PC-3 (cell line): ENCODE data around the gene SGCD. TPM values are rescaled to one million over a fixed set of nuclear protein-coding genes. Genes with fewer than 3 reads are reported as not detected.

Source experiments
- ATAC-seq: fragments of 200-7000 bp; cut with Tn5 transposase; 2 replicates; pipeline ENCODE4 v1.9.1; 2020; ENCODE audit warnings: mild to moderate bottlenecking, moderate library complexity
- BruUV-seq: library from RNA; stranded (reverse); fragments of 400-500 nt; replicated peaks from 2 replicates; lab custom pipeline; 2021; lab: Mats Ljungman, UMichigan
- CTCF ChIA-PET: fragments of 300-600 bp; sonication (Branson Sonifier 250); formaldehyde crosslinking; loops from one replicate; lab custom pipeline; 2022; ENCODE audit warnings: antibody characterized with exemption; lab: Charles Lee
- POLR2A ChIA-PET: fragments of 300-600 bp; sonication (Branson Sonifier 250); formaldehyde crosslinking; loops from one replicate; lab custom pipeline; 2022; ENCODE audit warnings: antibody characterized with exemption; ENCODE audit not compliant: unreplicated experiment; lab: Charles Lee
- DNase-seq: peaks from one replicate; pipeline ENCODE4 v3.0.0-alpha.2; 2015
- H2AFZ ChIP-seq: fragments of 300-600 bp; sonication (generic); 2 replicates; pipeline ENCODE4 v1.6.0; 2016; ENCODE audit warnings: antibody characterized with exemption, low read length
- H3F3A ChIP-seq: fragments of 300-600 bp; sonication (generic); one replicate; pipeline ENCODE4 v1.6.0; 2017; ENCODE audit warnings: antibody characterized with exemption, low read length, control low read depth, mild to moderate bottlenecking; ENCODE audit not compliant: unreplicated experiment
- H3K27ac ChIP-seq: fragments of 300-600 bp; sonication (generic); 2 replicates; pipeline ENCODE4 v1.5.1; 2016; ENCODE audit warnings: mild to moderate bottlenecking, low read length
- H3K27me3 ChIP-seq: fragments of 300-600 bp; sonication (generic); 2 replicates; pipeline ENCODE4 v1.6.1; 2016; ENCODE audit warnings: low read length, mixed read lengths
- H3K36me3 ChIP-seq: fragments of 300-600 bp; sonication (generic); 2 replicates; pipeline ENCODE4 v1.6.1; 2016; ENCODE audit warnings: low read depth, mixed run types, low read length, mixed read lengths
- H3K4me1 ChIP-seq: fragments of 300-600 bp; sonication (generic); 2 replicates; pipeline ENCODE4 v1.5.1; 2016; ENCODE audit warnings: low read length; ENCODE audit not compliant: insufficient read depth
- H3K4me2 ChIP-seq: fragments of 300-600 bp; sonication (generic); 2 replicates; pipeline ENCODE4 v1.6.0; 2016; ENCODE audit warnings: low read length
- H3K4me3 ChIP-seq: fragments of 300-600 bp; sonication (generic); 2 replicates; pipeline ENCODE4 v1.5.1; 2016; ENCODE audit warnings: mild to moderate bottlenecking, low read length, mixed read lengths
- H3K79me2 ChIP-seq: fragments of 300-600 bp; sonication (generic); 2 replicates; pipeline ENCODE4 v1.6.1; 2017; ENCODE audit warnings: low read length, mixed read lengths
- H3K9ac ChIP-seq: fragments of 300-600 bp; sonication (generic); 2 replicates; pipeline ENCODE4 v1.6.0; 2016; ENCODE audit warnings: mild to moderate bottlenecking, low read length
- H3K9me2 ChIP-seq: fragments of 300-600 bp; sonication (generic); replicated peaks from 2 replicates; pipeline ENCODE4 v1.6.1; 2016; ENCODE audit warnings: mixed run types, low read length, mixed read lengths
- H3K9me3 ChIP-seq: fragments of 300-600 bp; sonication (generic); 2 replicates; pipeline ENCODE4 v1.6.1; 2016; ENCODE audit warnings: low read length, mixed read lengths
- H4K20me1 ChIP-seq: fragments of 300-600 bp; sonication (generic); 2 replicates; pipeline ENCODE4 v1.6.1; 2016; ENCODE audit warnings: low read length, mixed read lengths
- EZH2 ChIP-seq: fragments of 300-600 bp; sonication (generic); IDR thresholded peaks from one replicate; pipeline ENCODE4 v1.6.1; 2017; ENCODE audit warnings: antibody characterized with exemption, mild to moderate bottlenecking, low read length; ENCODE audit not compliant: unreplicated experiment
- EZH2phosphoT487 ChIP-seq: fragments of 300-600 bp; sonication (generic); IDR thresholded peaks from 2 replicates; pipeline ENCODE4 v1.6.1; 2018; ENCODE audit warnings: mild to moderate bottlenecking, antibody characterized with exemption, low read length, borderline replicate concordance
- intact Hi-C: fragments of 100-400 bp; cut with micrococcal nuclease; formaldehyde crosslinking; loops from 2 replicates; pipeline ENCODE4 v1.9.0; 2023
- total RNA-seq: library from RNA; depleted of rRNA; stranded (reverse); fragments of >200 nt; gene quantifications from 2 replicates; pipeline ENCODE4 v1.2.3, GENCODE V29; 2014
- TF ChIP-seq, protein P1 (sequence below): fragments of 300-600 bp; sonication (generic); conservative IDR thresholded peaks from 2 replicates; pipeline ENCODE4 v1.5.1; 2017; ENCODE audit warnings: antibody characterized with exemption, low read depth, mild to moderate bottlenecking, low read length

The SGCD gene
- total RNA-seq, 1 experiment from 2014 or later: 0.15 TPM

DNA sequence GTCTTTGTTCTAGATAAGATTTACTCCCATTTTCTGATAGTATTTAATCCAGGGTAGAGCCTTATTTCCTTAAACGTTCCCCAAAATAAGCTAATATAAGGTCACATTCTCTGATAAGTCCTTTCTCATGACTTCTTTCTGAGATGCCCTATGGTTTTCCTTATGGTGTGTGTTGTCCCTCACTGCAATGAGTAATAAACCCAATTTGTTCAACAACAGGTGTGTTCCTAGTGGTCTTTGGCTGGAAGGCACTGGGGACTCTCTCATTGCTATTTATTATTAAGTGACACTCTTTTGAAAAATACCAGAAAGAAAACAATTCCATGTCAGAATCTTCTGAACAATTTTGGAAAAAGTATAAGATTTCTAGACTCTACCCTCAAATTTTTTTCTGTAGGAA is 266.6 kb downstream of the SGCD start:
- POLR2A ChIA-PET: no interaction called here

DNA sequence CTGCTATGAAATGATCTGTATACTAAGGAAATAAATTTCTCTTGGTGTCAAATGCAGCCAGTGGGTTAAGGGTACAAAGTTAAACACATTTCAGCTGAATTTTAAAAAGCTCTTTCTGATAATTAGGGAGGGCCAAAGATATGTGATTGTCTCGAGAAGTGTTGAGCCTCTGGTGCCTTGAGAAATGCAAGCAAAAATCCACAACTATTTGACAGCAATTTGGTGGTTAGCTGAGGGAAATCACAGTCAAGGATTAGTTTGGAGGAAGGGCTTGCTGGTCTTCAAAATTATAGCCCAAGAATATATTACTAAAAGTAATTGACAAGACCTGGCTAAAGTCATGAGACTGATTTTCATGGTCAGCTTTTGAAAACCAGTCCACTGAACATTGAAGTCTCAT is 267.4 kb downstream of the SGCD start:
- Histone ChIP-seq H3K4me3 (no peak overlapping the region), H3K9me3 (no peaks in the 10 kb centered on the region), H4K20me1 (no peaks in the 10 kb centered on the region), H3K27ac (no peak overlapping the region), H3F3A (no peaks in the 10 kb centered on the region), H3K79me2 (no peaks in the 10 kb centered on the region), H3K27me3 (no peaks in the 10 kb centered on the region), H3K9me2 (no peaks in the 10 kb centered on the region), H3K9ac (no peak overlapping the region), H3K4me2 (no peak overlapping the region), H2AFZ (no peak overlapping the region), H3K4me1 (no peaks in the 10 kb centered on the region), H3K36me3 (no peaks in the 10 kb centered on the region)
- ATAC-seq (no peak), DNase-seq (no peak)
- TF ChIP-seq EZH2phosphoT487: no peak
- TF ChIP-seq EZH2: no peak
- TF ChIP-seq, protein P1, sequence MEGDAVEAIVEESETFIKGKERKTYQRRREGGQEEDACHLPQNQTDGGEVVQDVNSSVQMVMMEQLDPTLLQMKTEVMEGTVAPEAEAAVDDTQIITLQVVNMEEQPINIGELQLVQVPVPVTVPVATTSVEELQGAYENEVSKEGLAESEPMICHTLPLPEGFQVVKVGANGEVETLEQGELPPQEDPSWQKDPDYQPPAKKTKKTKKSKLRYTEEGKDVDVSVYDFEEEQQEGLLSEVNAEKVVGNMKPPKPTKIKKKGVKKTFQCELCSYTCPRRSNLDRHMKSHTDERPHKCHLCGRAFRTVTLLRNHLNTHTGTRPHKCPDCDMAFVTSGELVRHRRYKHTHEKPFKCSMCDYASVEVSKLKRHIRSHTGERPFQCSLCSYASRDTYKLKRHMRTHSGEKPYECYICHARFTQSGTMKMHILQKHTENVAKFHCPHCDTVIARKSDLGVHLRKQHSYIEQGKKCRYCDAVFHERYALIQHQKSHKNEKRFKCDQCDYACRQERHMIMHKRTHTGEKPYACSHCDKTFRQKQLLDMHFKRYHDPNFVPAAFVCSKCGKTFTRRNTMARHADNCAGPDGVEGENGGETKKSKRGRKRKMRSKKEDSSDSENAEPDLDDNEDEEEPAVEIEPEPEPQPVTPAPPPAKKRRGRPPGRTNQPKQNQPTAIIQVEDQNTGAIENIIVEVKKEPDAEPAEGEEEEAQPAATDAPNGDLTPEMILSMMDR: no peak
- BruUV-seq: no TSS peak
- CTCF ChIA-PET: no interaction called here
- intact Hi-C loops: no loop called here
- POLR2A ChIA-PET: no interaction called here

More for the DNA sequence above, 266.6 kb downstream of the SGCD start:
- Histone ChIP-seq H3K4me3 (no peak overlapping the region), H3K27ac (no peak overlapping the region), H3K79me2 (no peaks in the 10 kb centered on the region), H3K4me1 (no peaks in the 10 kb centered on the region), H3K9ac (no peak overlapping the region), H2AFZ (no peak overlapping the region), H3F3A (no peaks in the 10 kb centered on the region), H3K27me3 (no peaks in the 10 kb centered on the region), H3K9me3 (no peaks in the 10 kb centered on the region), H4K20me1 (no peaks in the 10 kb centered on the region), H3K4me2 (no peak overlapping the region), H3K36me3 (no peaks in the 10 kb centered on the region), H3K9me2 (no peaks in the 10 kb centered on the region)
- no TSS peak for BruUV-seq
- TF ChIP-seq EZH2phosphoT487: no peak
- no peak for TF ChIP-seq EZH2
- TF ChIP-seq, protein P1: no peak
- intact Hi-C loops: no loop called here
- ATAC-seq (no peak), DNase-seq (no peak)
- CTCF ChIA-PET: no interaction called here

DNA sequence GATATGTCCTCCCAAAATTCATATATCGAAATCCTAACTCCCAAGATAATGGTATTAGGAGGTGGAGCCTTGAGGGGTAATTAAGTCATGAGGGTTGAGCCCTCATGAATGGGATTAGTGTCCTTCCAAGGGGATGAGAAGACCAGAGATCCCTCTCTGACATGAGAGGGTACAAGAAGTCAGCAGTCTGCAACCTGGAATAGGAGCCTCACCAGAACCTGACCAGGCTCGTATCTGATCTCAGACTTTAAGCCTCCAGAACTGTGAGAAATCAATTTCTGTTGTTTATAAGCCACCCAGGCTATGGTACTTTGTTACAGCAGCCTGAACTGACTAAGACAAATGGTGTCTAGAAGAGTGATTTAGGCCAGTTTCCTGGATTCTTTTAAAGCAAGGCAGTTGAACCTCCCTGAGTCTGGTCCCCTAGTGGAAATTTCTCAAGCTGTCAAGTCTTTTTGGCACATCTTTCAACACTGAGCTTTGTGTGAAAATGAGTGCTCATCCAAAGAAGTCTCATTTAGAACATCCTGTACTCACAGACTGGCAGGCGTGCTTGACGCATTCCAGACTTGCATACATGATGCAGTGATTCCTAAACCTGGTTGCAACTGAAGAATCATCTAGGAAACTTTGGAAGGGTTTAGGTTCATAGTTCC is 268.3 kb downstream of the SGCD start:
- Histone ChIP-seq H3K79me2 (no peaks in the 10 kb centered on the region), H3K27me3 (no peaks in the 10 kb centered on the region), H3K9ac (no peak overlapping the region), H3K9me3 (no peaks in the 10 kb centered on the region), H2AFZ (no peak overlapping the region), H3K4me1 (no peaks in the 10 kb centered on the region), H3K27ac (no peak overlapping the region), H3K36me3 (no peaks in the 10 kb centered on the region), H3F3A (no peaks in the 10 kb centered on the region), H3K4me2 (no peak overlapping the region), H3K9me2 (no peaks in the 10 kb centered on the region), H4K20me1 (no peaks in the 10 kb centered on the region), H3K4me3 (no peak overlapping the region)
- intact Hi-C loops: no loop called here
- DNase-seq (no peak), ATAC-seq (no peak)
- ChIA-PET CTCF (no interaction called here), POLR2A (no interaction called here)
- TF ChIP-seq EZH2phosphoT487: no peak
- TF ChIP-seq, protein P1: no peak
- no peak for TF ChIP-seq EZH2
- no TSS peak for BruUV-seq
